ENCODE measurements around the gene RABGAP1L.
A peak's percentile ranks its signal among the peaks of the same experiment; 100 is the strongest.
"Not testable (repeated sequence)": the region's sequence is repeated elsewhere in the genome, so short reads cannot be mapped to it uniquely, and the experiment has no call there.

Gene RABGAP1L

DNA sequence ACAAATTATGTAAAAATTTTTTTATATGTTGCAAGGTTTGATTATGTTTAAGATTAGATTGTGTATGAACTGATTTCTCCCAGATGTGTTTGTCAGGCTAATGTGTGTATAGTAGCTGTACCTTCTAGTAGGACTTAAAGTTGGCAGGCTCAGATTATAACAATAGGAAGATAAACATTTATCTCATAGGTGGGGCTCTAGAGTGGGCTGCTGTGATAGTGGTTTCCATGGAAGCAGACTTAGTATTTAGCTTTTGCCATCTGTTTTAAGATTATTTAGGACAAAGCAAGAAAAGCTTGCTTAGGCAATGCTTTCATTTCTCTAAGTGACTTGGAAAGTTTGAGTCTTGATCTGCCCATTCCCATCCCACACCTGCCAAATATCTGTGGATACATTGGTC, 652.7 kb downstream of the RABGAP1L start:
- DNase-seq (ENCODE audit: insufficient read length, low spot score), result no peak
- FAIRE-seq, result no peak
- no peak for TF ChIP-seq SPI1 (IDR thresholded peaks at IDR 0.05; ENCODE audit: low read depth, low read length)
- TF ChIP-seq POU2F2 (IDR thresholded peaks at IDR 0.05; ENCODE audit: low read depth, low read length), result no peak
- TF ChIP-seq PAX5 (IDR thresholded peaks at IDR 0.05; ENCODE audit: insufficient read depth, low read length, severe bottlenecking), result no peak
- no peak for TF ChIP-seq POLR2AphosphoS5 (IDR thresholded peaks at IDR 0.05; ENCODE audit: low read depth, low read length)
- TF ChIP-seq TAF1 (IDR thresholded peaks at IDR 0.05; ENCODE audit: low read depth, low read length), result no peak
- no peak for TF ChIP-seq POLR2A (IDR thresholded peaks at IDR 0.05; ENCODE audit: low read depth, low read length)

DNA sequence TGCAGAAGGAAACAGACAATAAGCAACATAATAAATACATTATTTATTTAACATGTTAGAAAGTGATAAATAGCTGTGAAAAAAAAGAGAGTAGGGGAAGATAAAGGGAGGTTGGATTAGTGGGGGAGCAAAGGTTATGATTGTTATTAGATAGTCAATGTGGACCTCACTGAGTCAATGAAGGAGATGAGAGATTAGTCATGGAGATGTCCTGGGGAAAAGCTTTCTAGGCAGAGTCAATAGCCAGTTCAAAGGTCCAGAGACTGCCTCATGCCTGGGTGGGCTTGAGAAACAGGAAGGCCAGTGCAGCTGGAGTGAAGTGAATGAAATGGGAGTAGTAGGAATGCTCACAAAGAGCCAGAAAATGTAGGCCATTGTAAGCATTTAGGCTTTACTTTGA, 653.3 kb downstream of the RABGAP1L start:
- no peak for DNase-seq (ENCODE audit: insufficient read length, low spot score)
- TF ChIP-seq POLR2AphosphoS5 (IDR thresholded peaks at IDR 0.05; ENCODE audit: low read depth, low read length), result no peak
- no peak for TF ChIP-seq POLR2A (IDR thresholded peaks at IDR 0.05; ENCODE audit: low read depth, low read length)
- TF ChIP-seq SPI1 (IDR thresholded peaks at IDR 0.05; ENCODE audit: low read depth, low read length), result 0 out of 2 replicates have a peak, but pooled peaks have one; percentile 2
- FAIRE-seq, result no peak

DNA sequence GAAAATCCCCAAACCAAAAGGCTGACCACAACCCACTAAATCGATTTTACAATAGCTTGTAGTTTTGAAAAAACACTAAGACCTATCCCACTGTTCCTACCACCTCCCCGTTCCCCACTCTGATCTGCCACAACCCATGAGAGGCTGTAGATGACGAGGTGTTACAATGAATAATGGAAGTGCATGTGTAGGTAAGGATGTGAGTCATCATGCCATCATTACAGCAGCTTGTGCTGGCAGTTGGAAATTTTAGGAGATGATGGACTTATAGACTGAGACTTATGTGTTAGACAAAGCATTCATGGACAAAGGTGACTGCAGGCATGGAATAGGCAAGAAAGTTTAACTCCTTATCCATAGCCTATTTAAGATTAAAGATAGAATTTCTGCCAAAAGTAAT, 655.7 kb downstream of the RABGAP1L start:
- TF ChIP-seq SPI1 (IDR thresholded peaks at IDR 0.05; ENCODE audit: low read depth, low read length) (peak; percentile 38; the same call in 1 of the 2 replicates), TAF1 (IDR thresholded peaks at IDR 0.05; ENCODE audit: low read depth, low read length) (no peak), POLR2A (IDR thresholded peaks at IDR 0.05; ENCODE audit: low read depth, low read length) (no peak)
- DNase-seq (ENCODE audit: insufficient read length, low spot score), result no peak
- FAIRE-seq, result peak; percentile 26

DNA sequence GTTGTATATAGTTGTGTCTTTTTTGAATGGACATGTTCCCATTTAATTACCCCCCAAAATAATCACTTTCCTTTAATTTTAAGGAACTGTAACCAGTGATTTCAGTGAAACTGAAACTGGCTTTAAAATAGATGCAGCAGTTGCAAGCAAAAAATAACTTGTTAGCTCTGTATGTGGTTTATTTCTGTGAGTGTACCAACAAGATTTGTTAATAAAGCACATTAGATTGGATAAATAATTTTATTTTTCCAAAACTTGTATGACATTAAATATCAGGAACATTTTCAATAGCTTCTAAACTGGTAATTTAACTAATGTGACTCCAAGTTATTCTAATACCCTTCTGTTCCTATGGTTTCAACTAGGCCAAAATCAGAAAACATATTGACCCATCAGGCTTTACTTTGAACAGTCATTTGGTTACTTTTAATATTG, 656.2 kb downstream of the RABGAP1L start:
- FAIRE-seq, result no peak
- DNase-seq (ENCODE audit: insufficient read length, low spot score), result no peak
- no peak for TF ChIP-seq POU2F2 (IDR thresholded peaks at IDR 0.05; ENCODE audit: low read depth, low read length)
- TF ChIP-seq POLR2A (IDR thresholded peaks at IDR 0.05; ENCODE audit: low read depth, low read length), result no peak
- peak; percentile 96 for TF ChIP-seq SPI1 (IDR thresholded peaks at IDR 0.05; ENCODE audit: low read depth, low read length)
- TF ChIP-seq TAF1 (IDR thresholded peaks at IDR 0.05; ENCODE audit: low read depth, low read length), result no peak
- TF ChIP-seq PAX5 (IDR thresholded peaks at IDR 0.05; ENCODE audit: insufficient read depth, low read length, severe bottlenecking), result no peak

DNA sequence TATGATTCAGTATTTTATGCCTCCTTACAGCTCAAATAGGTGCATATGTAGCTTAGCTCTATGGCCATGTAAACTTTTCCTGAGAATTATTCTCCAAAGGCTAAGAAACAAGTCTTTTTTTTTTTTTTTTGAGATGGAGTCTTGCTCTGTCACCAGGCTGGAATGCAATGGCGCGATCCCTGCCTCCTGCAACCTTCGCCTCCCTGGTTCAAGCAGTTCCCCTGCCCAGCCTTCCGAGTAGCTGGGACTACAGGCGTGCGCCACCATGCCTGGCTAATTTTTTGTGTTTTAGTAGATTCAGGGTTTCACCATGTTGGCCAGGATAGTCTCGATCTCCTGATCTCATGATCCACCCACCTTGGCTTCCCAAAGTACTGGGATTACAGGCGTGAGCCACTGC, 657.3 kb downstream of the RABGAP1L start:
- not testable (repeated sequence) for FAIRE-seq; DNase-seq (ENCODE audit: insufficient read length, low spot score)

DNA sequence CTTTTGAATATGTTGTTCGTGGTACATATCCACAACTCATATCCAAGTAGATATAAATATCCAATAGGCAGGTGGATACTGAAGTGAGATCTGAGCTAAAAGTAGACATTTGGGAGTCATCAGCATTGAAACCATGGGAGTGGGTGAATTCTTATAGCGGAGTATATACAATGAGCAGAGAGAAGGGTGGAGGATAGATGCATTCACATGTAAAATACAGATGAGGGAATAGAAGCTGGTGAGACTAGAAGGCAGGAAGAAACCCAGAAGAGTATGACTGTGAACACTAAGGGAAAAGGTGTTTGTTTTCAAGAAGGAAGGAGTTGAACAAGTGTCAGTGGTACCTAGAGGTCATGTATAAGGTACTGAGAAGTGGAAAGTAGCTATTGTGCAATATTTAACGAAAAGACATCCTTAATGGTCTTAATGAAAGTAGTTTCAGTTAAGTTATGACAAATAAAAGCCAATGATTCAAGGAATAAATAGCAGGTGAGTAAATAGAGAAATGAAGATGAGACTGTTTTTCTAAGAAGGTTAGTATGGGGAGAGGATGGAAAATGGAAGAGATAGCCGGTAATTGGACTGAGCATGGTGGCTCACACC, 658.8 kb downstream of the RABGAP1L start:
- peak; percentile 86 for FAIRE-seq

DNA sequence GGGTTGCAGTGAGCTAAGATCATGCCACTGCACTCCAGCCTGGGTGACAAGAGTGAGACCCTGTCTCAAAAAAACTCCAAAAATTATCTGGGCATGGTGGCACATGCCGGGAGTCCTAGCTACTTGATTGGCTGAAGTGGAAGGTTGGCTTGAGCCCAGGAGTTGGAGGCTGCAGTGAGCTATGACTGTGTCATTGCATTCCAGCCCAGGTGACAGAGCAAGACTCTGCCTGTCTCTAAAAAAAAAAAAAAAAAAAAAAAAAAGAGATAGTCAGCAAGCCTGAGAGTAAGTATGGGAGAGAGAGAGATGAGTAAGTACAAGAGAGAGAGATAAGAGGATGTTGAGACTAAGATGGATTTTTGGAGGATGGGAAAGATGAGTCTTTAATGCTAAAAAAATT, 659.6 kb downstream of the RABGAP1L start:
- DNase-seq (ENCODE audit: insufficient read length, low spot score), result no peak

More for the DNA sequence above, 658.8 kb downstream of the RABGAP1L start:
- no peak for DNase-seq (ENCODE audit: insufficient read length, low spot score)
- TF ChIP-seq TAF1 (IDR thresholded peaks at IDR 0.05; ENCODE audit: low read depth, low read length) (no peak), POLR2A (IDR thresholded peaks at IDR 0.05; ENCODE audit: low read depth, low read length) (no peak), POU2F2 (IDR thresholded peaks at IDR 0.05; ENCODE audit: low read depth, low read length) (no peak), POLR2AphosphoS5 (IDR thresholded peaks at IDR 0.05; ENCODE audit: low read depth, low read length) (no peak)

DNA sequence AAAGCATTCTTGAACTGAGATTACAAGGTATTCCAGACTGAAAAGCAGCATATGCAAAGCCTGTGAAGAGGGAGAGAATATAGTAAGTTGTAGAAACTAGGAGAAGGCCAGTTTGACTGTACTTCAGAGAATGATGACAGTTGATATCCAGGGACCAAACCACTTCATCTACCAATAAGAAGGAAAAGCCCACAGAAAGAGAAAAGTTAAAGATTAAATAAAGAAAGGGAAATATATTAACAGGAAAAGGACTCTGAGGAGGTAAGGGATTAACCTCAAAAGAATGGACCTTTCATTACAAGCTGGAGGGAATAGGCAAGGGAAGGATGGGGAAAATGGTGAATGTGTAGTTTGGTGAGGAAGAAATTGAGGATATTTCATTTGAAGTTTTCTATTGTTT, 660.3 kb downstream of the RABGAP1L start:
- TF ChIP-seq SPI1 (IDR thresholded peaks at IDR 0.05; ENCODE audit: low read depth, low read length) (no peak), PAX5 (IDR thresholded peaks at IDR 0.05; ENCODE audit: insufficient read depth, low read length, severe bottlenecking) (no peak), TAF1 (IDR thresholded peaks at IDR 0.05; ENCODE audit: low read depth, low read length) (no peak), POLR2AphosphoS5 (IDR thresholded peaks at IDR 0.05; ENCODE audit: low read depth, low read length) (no peak), POLR2A (IDR thresholded peaks at IDR 0.05; ENCODE audit: low read depth, low read length) (no peak), POU2F2 (IDR thresholded peaks at IDR 0.05; ENCODE audit: low read depth, low read length) (no peak)
- DNase-seq (ENCODE audit: insufficient read length, low spot score) (no peak), FAIRE-seq (no peak)

More for the DNA sequence above, 659.6 kb downstream of the RABGAP1L start:
- no peak for FAIRE-seq
- no peak for TF ChIP-seq TAF1 (IDR thresholded peaks at IDR 0.05; ENCODE audit: low read depth, low read length)
- no peak for TF ChIP-seq POLR2A (IDR thresholded peaks at IDR 0.05; ENCODE audit: low read depth, low read length)
- no peak for TF ChIP-seq PAX5 (IDR thresholded peaks at IDR 0.05; ENCODE audit: insufficient read depth, low read length, severe bottlenecking)
- TF ChIP-seq SPI1 (IDR thresholded peaks at IDR 0.05; ENCODE audit: low read depth, low read length), result no peak
- no peak for TF ChIP-seq POLR2AphosphoS5 (IDR thresholded peaks at IDR 0.05; ENCODE audit: low read depth, low read length)
- TF ChIP-seq POU2F2 (IDR thresholded peaks at IDR 0.05; ENCODE audit: low read depth, low read length), result no peak

DNA sequence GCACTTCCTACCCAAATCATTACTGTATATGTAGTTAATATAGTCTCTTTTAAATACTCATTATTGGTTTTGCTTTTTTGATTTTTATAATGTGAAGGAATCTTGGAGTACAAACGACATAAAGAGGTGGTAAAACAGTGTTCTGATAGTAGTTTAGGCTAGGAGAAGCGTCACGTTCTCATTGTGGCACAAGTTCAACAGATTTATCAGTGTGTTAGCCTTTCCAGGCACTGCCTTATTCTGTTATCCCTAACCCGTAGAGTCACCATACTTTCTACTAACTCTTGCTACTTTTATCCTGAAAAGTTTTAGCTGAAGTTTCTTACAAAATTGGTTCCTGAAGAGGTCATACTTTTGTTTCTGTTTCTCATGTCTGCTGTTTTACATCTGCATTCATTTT, 665.8 kb downstream of the RABGAP1L start:
- FAIRE-seq (no peak), DNase-seq (ENCODE audit: insufficient read length, low spot score) (no peak)
- TF ChIP-seq POLR2A (IDR thresholded peaks at IDR 0.05; ENCODE audit: low read depth, low read length), result no peak

DNA sequence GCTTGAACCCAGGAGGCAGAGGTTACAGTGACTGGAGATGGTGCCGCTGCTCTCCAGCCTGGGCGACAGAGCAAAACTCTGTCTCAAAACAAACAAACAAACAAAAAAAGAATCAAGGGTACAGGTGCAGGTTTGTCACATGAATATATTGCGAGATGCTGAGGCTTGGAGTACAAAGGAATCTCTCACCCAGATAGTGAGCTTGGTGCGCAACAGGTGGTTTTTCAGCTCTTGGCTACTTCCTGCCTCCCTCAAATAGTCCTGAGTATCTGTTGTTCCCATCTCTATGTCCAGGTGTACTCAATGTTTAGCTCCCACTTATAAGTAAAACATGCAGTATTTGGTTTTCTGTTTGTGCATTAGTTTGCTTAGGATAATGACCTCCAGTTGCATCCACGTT, 666.5 kb downstream of the RABGAP1L start:
- FAIRE-seq (no peak), DNase-seq (ENCODE audit: insufficient read length, low spot score) (no peak)
- TF ChIP-seq PAX5 (IDR thresholded peaks at IDR 0.05; ENCODE audit: insufficient read depth, low read length, severe bottlenecking) (no peak), POLR2A (IDR thresholded peaks at IDR 0.05; ENCODE audit: low read depth, low read length) (no peak), SPI1 (IDR thresholded peaks at IDR 0.05; ENCODE audit: low read depth, low read length) (no peak), POU2F2 (IDR thresholded peaks at IDR 0.05; ENCODE audit: low read depth, low read length) (no peak), POLR2AphosphoS5 (IDR thresholded peaks at IDR 0.05; ENCODE audit: low read depth, low read length) (no peak), TAF1 (IDR thresholded peaks at IDR 0.05; ENCODE audit: low read depth, low read length) (no peak)

DNA sequence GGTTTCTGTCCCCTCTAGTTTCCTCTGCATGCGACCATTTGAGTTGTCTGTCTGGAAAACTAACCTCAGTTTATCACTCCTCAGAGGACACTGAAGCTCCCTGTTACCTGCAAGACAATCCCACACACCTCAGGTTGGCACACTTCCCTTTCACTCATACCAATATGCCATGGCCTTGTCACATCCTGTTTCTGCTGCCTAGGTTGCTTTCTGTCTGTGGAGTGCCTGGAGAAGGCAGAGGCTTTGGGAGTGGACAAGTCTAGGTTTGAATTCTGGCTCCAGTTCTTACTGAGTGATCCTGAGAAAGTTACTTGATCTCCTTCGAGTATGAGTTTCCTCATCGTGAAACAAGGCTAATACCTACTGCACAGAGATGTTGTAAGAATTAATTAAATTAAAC, 668.9 kb downstream of the RABGAP1L start:
- no peak for DNase-seq (ENCODE audit: insufficient read length, low spot score)
- TF ChIP-seq POLR2A (IDR thresholded peaks at IDR 0.05; ENCODE audit: low read depth, low read length), result no peak
- TF ChIP-seq POU2F2 (IDR thresholded peaks at IDR 0.05; ENCODE audit: low read depth, low read length), result no peak
- no peak for TF ChIP-seq POLR2AphosphoS5 (IDR thresholded peaks at IDR 0.05; ENCODE audit: low read depth, low read length)
- no peak for TF ChIP-seq TAF1 (IDR thresholded peaks at IDR 0.05; ENCODE audit: low read depth, low read length)
- no peak for TF ChIP-seq SPI1 (IDR thresholded peaks at IDR 0.05; ENCODE audit: low read depth, low read length)
- no peak for TF ChIP-seq PAX5 (IDR thresholded peaks at IDR 0.05; ENCODE audit: insufficient read depth, low read length, severe bottlenecking)
- FAIRE-seq, result no peak
